ENCODE data around the gene RPL14.

Gene RPL14

GRCh38 chr3:40463579-40463978 is 6.4 kb downstream of the RPL14 start:
- no peak for DNase-seq (ENCODE audit: low read depth)

- DNase-seq (ENCODE audit: low read depth), result no peak
Observed at GRCh38 chr3:40464339-40465110, 7.4 kb downstream of the RPL14 start.

GRCh38 chr3:40465111-40465407 is 7.9 kb downstream of the RPL14 start:
- no peak for DNase-seq (ENCODE audit: low read depth)

GRCh38 chr3:40465456-40465855 is 8.3 kb downstream of the RPL14 start:
- no peak for DNase-seq (ENCODE audit: low read depth)

GRCh38 chr3:40468018-40468417 is 10.9 kb downstream of the RPL14 start:
- no peak for DNase-seq (ENCODE audit: low read depth)

GRCh38 chr3:40470701-40471100 is 13.6 kb downstream of the RPL14 start:
- DNase-seq (ENCODE audit: low read depth), result no peak

- DNase-seq (ENCODE audit: low read depth), result peak; percentile 17
Observed at GRCh38 chr3:40476478-40477470, 19.6 kb downstream of the RPL14 start, which contains the start of gene ZNF619. Gene ZNF619, plus strand, starts transcription at chr3:40477122. Its CDS starts 858 bp downstream, at chr3:40477980.

- no peak for DNase-seq (ENCODE audit: low read depth)
Observed at GRCh38 chr3:40477666-40478065, 20.5 kb downstream of the RPL14 start.

- DNase-seq (ENCODE audit: low read depth), result no peak
Observed at GRCh38 chr3:40487172-40487571, 30.0 kb downstream of the RPL14 start.

GRCh38 chr3:40490916-40491315 is 33.8 kb downstream of the RPL14 start:
- no peak for DNase-seq (ENCODE audit: low read depth)

GRCh38 chr3:40494698-40495097 is 37.6 kb downstream of the RPL14 start:
- DNase-seq (ENCODE audit: low read depth), result no peak

GRCh38 chr3:40497288-40497687 is 40.1 kb downstream of the RPL14 start:
- DNase-seq (ENCODE audit: low read depth), result no peak

GRCh38 chr3:40499952-40500351 is 42.8 kb downstream of the RPL14 start:
- no peak for DNase-seq (ENCODE audit: low read depth)

- no peak for DNase-seq (ENCODE audit: low read depth)
Observed at GRCh38 chr3:40502034-40502433, 44.9 kb downstream of the RPL14 start.

- peak; percentile 99 for DNase-seq (ENCODE audit: low read depth)
Observed at GRCh38 chr3:40504636-40505430, 47.7 kb downstream of the RPL14 start.

- DNase-seq (ENCODE audit: low read depth), result no peak
Observed at GRCh38 chr3:40505599-40506462, 48.7 kb downstream of the RPL14 start, which contains the start of gene ZNF620. Gene ZNF620, plus strand, starts transcription at chr3:40506039. Its CDS starts 314 bp downstream, at chr3:40506353.

GRCh38 chr3:40511031-40511718 is 54.0 kb downstream of the RPL14 start:
- DNase-seq (ENCODE audit: low read depth), result no peak

- no peak for DNase-seq (ENCODE audit: low read depth)
Observed at GRCh38 chr3:40516201-40516600, 59.1 kb downstream of the RPL14 start.

GRCh38 chr3:40518067-40518466 is 60.9 kb downstream of the RPL14 start:
- DNase-seq (ENCODE audit: low read depth), result no peak

Data from GM04503 (cell line).